HCT116 (cell line): ENCODE data around the gene ZNF888. TPM values are rescaled to one million over a fixed set of nuclear protein-coding genes. Genes with fewer than 3 reads are reported as not detected.

ENCODE experiments used
- ATAC-seq: fragments of 200-7000 bp; cut with Tn5 transposase; 2 replicates; pipeline ENCODE4 v1.9.1; 2020; ENCODE audit warnings: mild to moderate bottlenecking, moderate library complexity
- BruUV-seq: library from RNA; stranded (reverse); fragments of 400-500 nt; replicated peaks from 2 replicates; lab custom pipeline; 2021; lab: Mats Ljungman, UMichigan
- CTCF ChIA-PET: fragments of 300-600 bp; sonication (Branson Sonifier 250); formaldehyde crosslinking; loops from one replicate; lab custom pipeline; 2021; ENCODE audit warnings: antibody characterized with exemption; lab: Charles Lee
- POLR2A ChIA-PET: fragments of 300-600, 350-600 bp; sonication (Branson Sonifier 250); formaldehyde crosslinking; loops from one replicate; lab custom pipeline; 2021; ENCODE audit warnings: antibody characterized with exemption; lab: Charles Lee
- RAD21 ChIA-PET, 2 experiments: fragments of 300-600 bp; sonication (Branson Sonifier 250); formaldehyde crosslinking; loops; one replicate each; lab custom pipeline; 2023; ENCODE audit warnings: low total read pairs in 2 of 2; ENCODE audit not compliant: uncharacterized antibody in 2 of 2, unreplicated experiment in 2 of 2, low non-redundant PET in 1 of 2; lab: Charles Lee
- DNase-seq: peaks from one replicate; pipeline ENCODE4 v3.0.0-alpha.2; 2010; ENCODE audit warnings: low read depth, low spot score
- H2AFZ ChIP-seq: fragments of 200-600 bp; shearing (Covaris generic), sonication (generic); 2 replicates; pipeline ENCODE4 v1.6.1; 2017; ENCODE audit warnings: low read depth, mixed run types, mixed read lengths, antibody characterized with exemption, low read length; ENCODE audit not compliant: poor library complexity, severe bottlenecking
- H3K27ac ChIP-seq: 2 replicates; pipeline ENCODE4 v1.5.1; 2012; ENCODE audit warnings: low read depth, low read length
- H3K27me3 ChIP-seq: fragments of 200-600 bp; sonication (generic); 2 replicates; pipeline ENCODE4 v1.6.1; 2016; ENCODE audit warnings: mixed run types, low read length, mixed read lengths; ENCODE audit not compliant: insufficient read depth
- H3K36me3 ChIP-seq, 2 experiments: fragments of 200-500 bp in 1 of 2; fragments of 200-600 bp in 1 of 2; sonication (Bioruptor generic) in 1 of 2; sonication (generic) in 1 of 2; 2 replicates each; pipeline versions ENCODE4 v1.5.1 to v1.6.1; 2014 to 2016; ENCODE audit warnings: low read length in 2 of 2, inconsistent platforms in 1 of 2, mixed read lengths in 1 of 2, mixed run types in 1 of 2; ENCODE audit not compliant: insufficient read depth in 2 of 2, control insufficient read depth in 1 of 2
- H3K4me1 ChIP-seq, 2 experiments: fragments of 200-600 bp in 1 of 2; sonication (generic) in 1 of 2; 2 replicates each; pipeline versions ENCODE4 v1.5.1 to v1.6.1; 2012 to 2017; ENCODE audit warnings: low read length in 2 of 2, inconsistent platforms in 1 of 2, mild to moderate bottlenecking in 1 of 2, mixed read lengths in 1 of 2, mixed run types in 1 of 2, moderate library complexity in 1 of 2; ENCODE audit not compliant: insufficient read depth in 2 of 2, control insufficient read depth in 1 of 2
- H3K4me2 ChIP-seq: fragments of 200-600 bp; sonication (generic); 2 replicates; pipeline ENCODE4 v1.6.1; 2017; ENCODE audit warnings: mixed run types, low read length, mixed read lengths
- H3K4me3 ChIP-seq, 2 experiments: fragments of 200-600 bp in 1 of 2; sonication (generic) in 1 of 2; replicated peaks in 1 of 2; 2 replicates each; pipeline ENCODE4 v1.5.1; 2011 to 2016; ENCODE audit warnings: low read length in 2 of 2, control low read depth in 1 of 2, low read depth in 1 of 2, mild to moderate bottlenecking in 1 of 2, mixed read lengths in 1 of 2, mixed run types in 1 of 2
- H3K79me2 ChIP-seq: fragments of 200-600 bp; sonication (generic); 2 replicates; pipeline ENCODE4 v1.6.1; 2017; ENCODE audit warnings: mild to moderate bottlenecking, mixed run types, low read length, moderate library complexity, mixed read lengths; ENCODE audit not compliant: insufficient read depth
- H3K9ac ChIP-seq: fragments of 200-600 bp; sonication (generic); 2 replicates; pipeline ENCODE4 v1.6.1; 2016; ENCODE audit warnings: low read length, mixed read lengths
- H3K9me2 ChIP-seq: fragments of 200-600 bp; sonication (generic), shearing (Covaris generic); 2 replicates; pipeline ENCODE4 v1.6.1; 2017; ENCODE audit warnings: mixed run types, mild to moderate bottlenecking, moderate library complexity; ENCODE audit not compliant: insufficient read depth
- H3K9me3 ChIP-seq, 2 experiments: fragments of 200-500 bp in 1 of 2; fragments of 200-600 bp in 1 of 2; sonication (Bioruptor generic) in 1 of 2; sonication (generic) in 1 of 2; 2 replicates each; pipeline ENCODE4 v1.6.1; 2014 to 2017; ENCODE audit warnings: low read length in 2 of 2, mixed read lengths in 2 of 2, inconsistent platforms in 1 of 2, low read depth in 1 of 2, mild to moderate bottlenecking in 1 of 2, mixed run types in 1 of 2, moderate library complexity in 1 of 2; ENCODE audit not compliant: control insufficient read depth in 1 of 2, insufficient read depth in 1 of 2
- H4K20me1 ChIP-seq: fragments of 200-600 bp; sonication (generic), shearing (Covaris generic); 2 replicates; pipeline ENCODE4 v1.6.1; 2017; ENCODE audit warnings: mixed run types, mild to moderate bottlenecking, moderate library complexity; ENCODE audit not compliant: insufficient read depth
- ATF3 ChIP-seq: IDR thresholded peaks from 2 replicates; pipeline ENCODE4 v1.6.1; 2012
- POLR2A ChIP-seq: IDR thresholded peaks from 2 replicates; pipeline ENCODE4 v1.7.0; 2011; ENCODE audit warnings: borderline replicate concordance; ENCODE audit not compliant: insufficient read depth, insufficient read length; ENCODE audit errors: extremely low read depth
- POLR2AphosphoS5 ChIP-seq: IDR thresholded peaks from 2 replicates; pipeline ENCODE4 v1.6.1; 2011; ENCODE audit warnings: mild to moderate bottlenecking, low read depth, low read length, moderate library complexity
- ZNF274 ChIP-seq: fragments of 200-500 bp; sonication (Bioruptor generic); IDR thresholded peaks from 2 replicates; pipeline ENCODE4 v1.6.1; 2014; ENCODE audit warnings: mild to moderate bottlenecking, low read depth, low read length, inconsistent platforms
- intact Hi-C: fragments of 100-400 bp; cut with micrococcal nuclease; formaldehyde crosslinking; loops from 2 replicates; pipeline ENCODE4 v1.10.0; 2022
- total RNA-seq: library from RNA; stranded (reverse); gene quantifications from one replicate; pipeline ENCODE4 v1.2.1, GENCODE V29; 2021; ENCODE audit not compliant: unreplicated experiment

The ZNF888 gene
- total RNA-seq, 1 experiment from 2014 or later: 6.4 TPM

GRCh38 chr19:52949422-52949821, 26.2 kb upstream of the ZNF888 start:
- TF ChIP-seq ZNF274 (peak; percentile 68), POLR2AphosphoS5 (no peak)

GRCh38 chr19:52948025-52948770, 25.0 kb upstream of the ZNF888 start:
- ATAC-seq: no peak
- POLR2A ChIA-PET: no interaction called here
- H2AFZ ChIP-seq: no peak overlapping the region
- no peaks in the 10 kb centered on the region for H3K4me1 ChIP-seq
- intact Hi-C loops: no loop called here
- H3K4me2 ChIP-seq: no peak overlapping the region
- peaks cover 8 to 31% of the 10 kb centered on the region in 2 experiments for H3K36me3 ChIP-seq
- RAD21 ChIA-PET: no interaction called here
- no peak overlapping the region for H3K9ac ChIP-seq
- H3K9me3 ChIP-seq: peaks cover 27 to 33% of the 10 kb centered on the region in 2 experiments; a peak in 3 of 4 replicates
- H3K79me2 ChIP-seq: no peaks in the 10 kb centered on the region
- no peak overlapping the region for H3K27ac ChIP-seq
- DNase-seq: no peak
- H3K4me3 ChIP-seq: no peak overlapping the region
- TF ChIP-seq ATF3 (no peak), POLR2A (no peak)
- no peaks in the 10 kb centered on the region for H3K9me2 ChIP-seq
- no peaks in the 10 kb centered on the region for H3K27me3 ChIP-seq
- BruUV-seq: no TSS peak
- CTCF ChIA-PET: no interaction called here
- H4K20me1 ChIP-seq: no peaks in the 10 kb centered on the region

More at GRCh38 chr19:52949422-52949821, 26.2 kb upstream of the ZNF888 start:
- H3K4me2 ChIP-seq: no peak overlapping the region
- DNase-seq (no peak), ATAC-seq (no peak)
- ChIA-PET CTCF (no interaction called here), RAD21 (no interaction called here), POLR2A (no interaction called here)
- H3K9me3 ChIP-seq: peaks cover 31 to 36% of the 10 kb centered on the region in 2 experiments; a peak in 3 of 4 replicates
- H3K4me1 ChIP-seq: no peaks in the 10 kb centered on the region
- intact Hi-C loops: no loop called here
- no peak overlapping the region for H2AFZ ChIP-seq
- H3K9me2 ChIP-seq: no peaks in the 10 kb centered on the region
- H3K36me3 ChIP-seq: peaks cover 8 to 35% of the 10 kb centered on the region in 2 experiments
- no peak overlapping the region for H3K9ac ChIP-seq
- no peaks in the 10 kb centered on the region for H3K79me2 ChIP-seq
- no peak overlapping the region for H3K4me3 ChIP-seq
- H3K27me3 ChIP-seq: no peaks in the 10 kb centered on the region
- H4K20me1 ChIP-seq: no peaks in the 10 kb centered on the region
- H3K27ac ChIP-seq: no peak overlapping the region
- BruUV-seq: no TSS peak
